Adrenal gland (tissue), 12 donors: ENCODE results near the gene SEC24D. TPM values are rescaled to one million over a fixed set of nuclear protein-coding genes. Genes with fewer than 3 reads are reported as not detected.

ENCODE experiments used
- DNase-seq, 7 donors: peaks; one replicate each; pipeline ENCODE4 v3.0.0-alpha.2; 2019 to 2020
- H3K27ac ChIP-seq, 5 donors: fragments of 200-600 bp; sonication (generic) in 4 of 5; 1 replicate in 3 of 5; 2 replicates in 2 of 5; pipeline versions ENCODE4 v1.5.1 to v1.8.0; 2016 to 2020; ENCODE audit warnings: mild to moderate bottlenecking in 1 of 5
- H3K27me3 ChIP-seq: fragments of 200-600 bp; 2 replicates; pipeline ENCODE4 v1.8.0; 2021
- H3K36me3 ChIP-seq, 2 donors: fragments of 200-600 bp; replicated peaks in 1 of 2; 1 replicate in 1 of 2; 2 replicates in 1 of 2; pipeline versions ENCODE4 v1.5.1 to v1.8.0; 2018 to 2022
- H3K4me1 ChIP-seq, 2 donors: fragments of 200-600 bp; replicated peaks in 1 of 2; 1 replicate in 1 of 2; 2 replicates in 1 of 2; pipeline versions ENCODE4 v1.5.1 to v1.8.0; 2018 to 2021
- H3K4me3 ChIP-seq, 4 donors: fragments of 200-600 bp; sonication (generic) in 3 of 4; one replicate each; pipeline ENCODE4 v1.5.1; 2016 to 2018
- H3K9me3 ChIP-seq, 3 donors: fragments of 200-600 bp; sonication (generic) in 1 of 3; replicated peaks in 1 of 3; 1 replicate in 2 of 3; 2 replicates in 1 of 3; pipeline versions ENCODE4 v1.5.1 to v1.8.0; 2016 to 2021
- POLR2A ChIP-seq, 2 donors: fragments of 450-650 bp; IDR thresholded peaks; one replicate each; pipeline ENCODE4 v1.6.1; 2017; ENCODE audit warnings: antibody characterized with exemption in 2 of 2, mild to moderate bottlenecking in 2 of 2, moderate library complexity in 1 of 2
- WGBS, 4 donors: extraction: QIAGEN DNeasy Blood & Tissue Kit in 2 of 4; methylation state at CpG; one replicate each; pipeline versions ENCODE4 v1.1.5 to v1.1.7; 2013 to 2017; 5-methylcytosine and 5-hydroxymethylcytosine counted together
- intact Hi-C, 2 donors: fragments of 100-400 bp; cut with DNase I; formaldehyde crosslinking; loops; one replicate each; pipeline versions ENCODE4 v1.14.1 to v1.15.0; 2022 to 2023
- polyA plus RNA-seq, 3 donors: library from polyadenylated mRNA; stranded (reverse); fragments of 200-250 nt in 2 of 3; fragments of 350-450 nt in 1 of 3; fragmentation: Illumina TruSeq in 1 of 3; extraction: RNeasy Lipid Tissue Mini Kit (QIAGEN cat#74804) in 1 of 3; gene quantifications; one replicate each; pipeline ENCODE4 v1.2.3, GENCODE V29; 2013 to 2014
- total RNA-seq, 9 donors: library from RNA; depleted of rRNA in 4 of 9; stranded (reverse); fragments of >200 nt in 4 of 9; fragments of 120-200 nt in 1 of 9; fragmentation: NEBNext Ultra II Directional in 1 of 9; extraction: Animal tissue kit (Norgen Biotek cat#: 25700) in 1 of 9; gene quantifications; one replicate each; pipeline versions ENCODE4 v1.1.0 to v1.2.4, GENCODE V29; 2013 to 2023
- TF ChIP-seq, protein P1 (sequence below), 6 experiments: fragments of 450-650 bp in 4 of 6; fragments of 200-600 bp in 2 of 6; sonication (generic) in 1 of 6; IDR thresholded peaks; 1 replicate in 5 of 6; 2 replicates in 1 of 6; pipeline versions ENCODE4 v1.5.1 to v1.8.0; 2016 to 2021; ENCODE audit warnings: antibody characterized with exemption in 6 of 6, mild to moderate bottlenecking in 2 of 6, moderate library complexity in 1 of 6
- donor health status: healthy with polysubstance abuse.
- donor health status: Bipolar disorder and iron deficiency.
- donor health status: DM: yes; HTN: yes; CAD: no.
- donor health status: DM: no; HTN: no; CAD: no.
- donor health status: DM: no; HTN: no; CAD: no.
- donor health status: DM: yes; HTN: yes; CAD: no.

SEC24D gene
- total and polyA plus RNA-seq, 12 donors, result 5.3 to 93.6 (median 33.8) TPM

DNA sequence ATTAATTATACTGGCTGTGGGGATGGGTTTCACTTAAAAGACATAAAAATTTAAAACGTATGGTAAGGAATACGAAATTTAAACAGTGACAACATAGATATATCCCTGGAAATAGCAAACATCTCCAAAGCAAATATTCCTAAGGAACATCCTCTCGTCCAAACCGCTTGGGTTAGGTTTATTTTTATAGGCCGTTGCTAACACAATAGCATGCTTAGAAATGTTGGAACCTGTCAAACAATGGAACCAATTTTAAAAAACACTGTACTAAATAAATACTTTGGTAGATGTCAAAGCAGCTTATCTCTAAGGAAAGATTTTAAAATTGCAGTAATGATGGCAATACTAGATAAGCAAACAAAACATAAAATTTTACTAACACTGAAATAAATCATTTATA, 45.4 kb downstream of the SEC24D start:
- H3K36me3 ChIP-seq, result peaks cover 0 to 11% of the 10 kb centered on the region in 2 donors
- no peak overlapping the region for H3K27ac ChIP-seq
- TF ChIP-seq, protein P1, sequence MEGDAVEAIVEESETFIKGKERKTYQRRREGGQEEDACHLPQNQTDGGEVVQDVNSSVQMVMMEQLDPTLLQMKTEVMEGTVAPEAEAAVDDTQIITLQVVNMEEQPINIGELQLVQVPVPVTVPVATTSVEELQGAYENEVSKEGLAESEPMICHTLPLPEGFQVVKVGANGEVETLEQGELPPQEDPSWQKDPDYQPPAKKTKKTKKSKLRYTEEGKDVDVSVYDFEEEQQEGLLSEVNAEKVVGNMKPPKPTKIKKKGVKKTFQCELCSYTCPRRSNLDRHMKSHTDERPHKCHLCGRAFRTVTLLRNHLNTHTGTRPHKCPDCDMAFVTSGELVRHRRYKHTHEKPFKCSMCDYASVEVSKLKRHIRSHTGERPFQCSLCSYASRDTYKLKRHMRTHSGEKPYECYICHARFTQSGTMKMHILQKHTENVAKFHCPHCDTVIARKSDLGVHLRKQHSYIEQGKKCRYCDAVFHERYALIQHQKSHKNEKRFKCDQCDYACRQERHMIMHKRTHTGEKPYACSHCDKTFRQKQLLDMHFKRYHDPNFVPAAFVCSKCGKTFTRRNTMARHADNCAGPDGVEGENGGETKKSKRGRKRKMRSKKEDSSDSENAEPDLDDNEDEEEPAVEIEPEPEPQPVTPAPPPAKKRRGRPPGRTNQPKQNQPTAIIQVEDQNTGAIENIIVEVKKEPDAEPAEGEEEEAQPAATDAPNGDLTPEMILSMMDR (IDR thresholded peaks at IDR 0.05), result no peak
- TF ChIP-seq POLR2A (IDR thresholded peaks at IDR 0.05), result no peak
- DNase-seq, result no peak
- H3K4me3 ChIP-seq, result no peak overlapping the region
- WGBS, 4 donors, result 71 to 81% (median 72%) methylated on average over 5 of the region's 5 CpGs
- H3K27me3 ChIP-seq, result no peaks in the 10 kb centered on the region
- H3K4me1 ChIP-seq, result peaks cover 0 to 6% of the 10 kb centered on the region in 2 donors
- intact Hi-C loops, result no loop called here
- H3K9me3 ChIP-seq, result no peaks in the 10 kb centered on the region

DNA sequence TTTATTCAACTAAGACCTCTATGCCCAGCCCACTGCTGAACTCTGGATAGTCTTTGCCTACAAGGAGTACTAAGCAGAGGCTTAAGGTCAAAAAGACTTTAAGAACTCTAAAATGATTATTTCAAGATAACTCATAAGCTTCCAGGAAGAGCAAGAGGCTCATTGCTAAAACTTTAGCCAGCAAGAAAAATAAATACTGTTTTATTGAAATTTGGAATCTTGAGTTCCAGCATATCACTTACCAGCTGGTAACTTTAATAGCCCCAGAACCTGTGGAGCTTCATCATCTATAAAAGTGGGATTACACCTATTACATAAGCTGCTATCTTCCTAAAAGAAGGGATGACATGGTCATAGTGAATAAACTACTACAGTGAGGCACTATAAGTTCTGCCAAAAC, 47.0 kb downstream of the SEC24D start:
- Histone ChIP-seq H3K4me3 (no peak overlapping the region), H3K27ac (no peak overlapping the region), H3K4me1 (peaks cover 0 to 6% of the 10 kb centered on the region in 2 donors), H3K9me3 (no peaks in the 10 kb centered on the region), H3K27me3 (no peaks in the 10 kb centered on the region), H3K36me3 (peaks cover 0 to 4% of the 10 kb centered on the region in 2 donors)
- TF ChIP-seq, protein P1 (IDR thresholded peaks at IDR 0.05), result no peak
- no peak for TF ChIP-seq POLR2A (IDR thresholded peaks at IDR 0.05)
- intact Hi-C loops, result no loop called here
- no peak for DNase-seq

DNA sequence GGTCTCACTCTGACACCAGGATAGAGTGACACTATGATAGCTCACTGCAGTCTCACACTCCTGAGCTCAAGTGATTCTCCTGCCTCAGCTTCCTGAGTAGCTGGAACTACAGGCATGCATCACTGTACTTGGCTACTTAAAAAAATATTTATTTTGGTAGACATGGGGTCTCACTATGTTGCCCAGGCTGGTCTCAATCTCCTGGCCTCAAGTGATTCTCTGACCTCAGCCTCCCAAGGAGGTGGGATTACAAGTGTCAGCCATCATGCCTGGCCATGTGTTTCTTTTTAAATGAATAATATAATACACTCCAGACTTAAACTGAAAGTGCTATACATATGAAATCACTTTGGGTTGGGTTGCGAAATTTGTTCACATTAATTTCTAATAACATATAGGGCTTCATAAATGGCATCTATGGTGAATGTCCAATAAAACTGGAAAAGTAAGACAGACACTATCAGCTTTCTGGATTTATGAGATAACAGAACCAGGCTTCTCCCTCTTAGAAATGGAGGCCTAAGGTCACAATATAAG, 48.0 kb downstream of the SEC24D start:
- Histone ChIP-seq H3K4me1 (peaks cover 0 to 6% of the 10 kb centered on the region in 2 donors), H3K27me3 (no peaks in the 10 kb centered on the region), H3K36me3 (peaks cover 0 to 4% of the 10 kb centered on the region in 2 donors), H3K9me3 (no peaks in the 10 kb centered on the region), H3K27ac (no peak overlapping the region), H3K4me3 (no peak overlapping the region)
- TF ChIP-seq, protein P1 (IDR thresholded peaks at IDR 0.05), result no peak
- TF ChIP-seq POLR2A (IDR thresholded peaks at IDR 0.05), result no peak
- intact Hi-C loops, result no loop called here
- DNase-seq, result no peak
- 95 to 100% (median 100%) methylated on average over 1 of the region's 1 CpG for WGBS, 4 donors

DNA sequence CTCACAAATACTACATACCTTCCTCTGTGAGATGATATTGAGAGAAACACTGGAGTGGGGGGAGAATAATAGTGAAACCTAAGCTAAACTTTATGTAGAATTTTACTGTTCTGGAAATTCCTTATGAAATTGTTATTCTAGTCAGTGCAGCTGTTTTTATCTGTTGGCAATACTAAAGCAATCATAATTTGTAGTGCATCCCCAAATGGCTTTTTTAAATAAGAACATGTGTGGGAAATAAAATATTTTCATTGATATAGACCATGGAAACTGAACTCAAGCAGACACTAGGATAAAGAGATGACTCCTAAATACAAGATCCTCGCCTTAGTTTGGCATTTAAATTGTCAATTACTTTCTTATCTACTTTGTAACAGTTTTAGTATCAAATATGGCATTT, 51.1 kb downstream of the SEC24D start:
- 82 to 94% (median 91%) methylated on average over 1 of the region's 1 CpG for WGBS, 4 donors
- Histone ChIP-seq H3K4me3 (no peak overlapping the region), H3K27me3 (no peaks in the 10 kb centered on the region), H3K36me3 (peaks cover 0 to 9% of the 10 kb centered on the region in 2 donors), H3K9me3 (no peaks in the 10 kb centered on the region), H3K4me1 (peaks cover 0 to 6% of the 10 kb centered on the region in 2 donors), H3K27ac (no peak overlapping the region)
- intact Hi-C loops, result no loop called here
- no peak for DNase-seq
- TF ChIP-seq POLR2A (IDR thresholded peaks at IDR 0.05), result no peak
- TF ChIP-seq, protein P1 (IDR thresholded peaks at IDR 0.05), result no peak
